ENCODE results near the gene PIK3R2.

DNA sequence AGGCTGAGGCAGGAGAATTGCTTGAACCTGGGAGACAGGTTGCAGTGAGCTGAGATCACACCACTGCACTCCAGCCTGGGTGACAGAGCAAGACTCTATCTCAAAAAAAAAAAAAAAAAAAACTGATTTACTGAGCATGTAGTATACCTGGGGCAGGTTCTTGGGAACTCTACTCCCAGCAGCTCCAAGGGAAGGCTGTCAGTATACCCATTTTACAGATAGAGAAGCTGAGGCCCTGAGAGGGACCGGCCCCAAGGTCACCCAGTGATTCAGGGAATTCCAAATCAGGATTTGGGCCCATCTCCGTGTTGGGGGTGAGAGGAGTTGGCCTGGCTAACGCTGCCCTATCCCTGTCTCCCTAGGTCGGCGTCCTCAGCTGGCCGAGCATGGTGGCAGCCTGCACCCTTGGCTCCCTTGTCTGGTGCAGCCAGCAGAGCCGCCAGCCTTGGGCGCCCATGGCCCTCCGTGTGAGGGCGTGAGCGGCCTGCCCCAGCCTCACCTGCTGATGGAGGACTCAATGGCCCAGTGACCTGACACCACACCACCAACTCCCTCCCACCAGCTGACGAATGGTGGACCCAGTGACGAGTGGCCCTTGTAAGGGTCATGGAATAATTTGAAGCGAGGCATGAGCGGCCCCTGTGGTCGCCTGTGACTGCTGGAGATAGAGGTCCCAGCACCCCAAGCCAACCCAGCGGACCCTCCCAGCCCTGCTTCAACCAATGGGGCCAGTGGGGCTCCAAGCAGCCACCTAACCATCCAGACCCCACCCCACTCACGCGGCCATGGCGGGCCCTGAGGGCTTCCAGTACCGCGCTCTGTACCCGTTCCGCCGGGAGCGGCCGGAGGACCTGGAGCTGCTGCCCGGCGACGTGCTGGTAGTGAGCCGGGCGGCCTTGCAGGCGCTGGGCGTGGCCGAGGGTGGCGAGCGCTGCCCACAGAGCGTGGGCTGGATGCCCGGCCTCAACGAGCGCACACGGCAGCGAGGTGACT, 2.4 kb downstream of the PIK3R2 start:
- TF ChIP-seq, protein P1, sequence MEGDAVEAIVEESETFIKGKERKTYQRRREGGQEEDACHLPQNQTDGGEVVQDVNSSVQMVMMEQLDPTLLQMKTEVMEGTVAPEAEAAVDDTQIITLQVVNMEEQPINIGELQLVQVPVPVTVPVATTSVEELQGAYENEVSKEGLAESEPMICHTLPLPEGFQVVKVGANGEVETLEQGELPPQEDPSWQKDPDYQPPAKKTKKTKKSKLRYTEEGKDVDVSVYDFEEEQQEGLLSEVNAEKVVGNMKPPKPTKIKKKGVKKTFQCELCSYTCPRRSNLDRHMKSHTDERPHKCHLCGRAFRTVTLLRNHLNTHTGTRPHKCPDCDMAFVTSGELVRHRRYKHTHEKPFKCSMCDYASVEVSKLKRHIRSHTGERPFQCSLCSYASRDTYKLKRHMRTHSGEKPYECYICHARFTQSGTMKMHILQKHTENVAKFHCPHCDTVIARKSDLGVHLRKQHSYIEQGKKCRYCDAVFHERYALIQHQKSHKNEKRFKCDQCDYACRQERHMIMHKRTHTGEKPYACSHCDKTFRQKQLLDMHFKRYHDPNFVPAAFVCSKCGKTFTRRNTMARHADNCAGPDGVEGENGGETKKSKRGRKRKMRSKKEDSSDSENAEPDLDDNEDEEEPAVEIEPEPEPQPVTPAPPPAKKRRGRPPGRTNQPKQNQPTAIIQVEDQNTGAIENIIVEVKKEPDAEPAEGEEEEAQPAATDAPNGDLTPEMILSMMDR (conservative IDR thresholded peaks at IDR 0.05; ENCODE audit: low read depth in 2 of 2): no peak
- TF ChIP-seq CREB1 (CRISPR knock-in tag; IDR thresholded peaks at IDR 0.05; ENCODE audit: low read depth) (no peak), POLR2AphosphoS5 (IDR thresholded peaks at IDR 0.05; ENCODE audit: low read depth) (no peak), EZH2 (IDR thresholded peaks at IDR 0.05; ENCODE audit: low read depth, unreplicated experiment) (no peak), EZH2phosphoT487 (IDR thresholded peaks at IDR 0.05; ENCODE audit: unreplicated experiment) (no peak)
- TF ChIP-seq, protein P2, sequence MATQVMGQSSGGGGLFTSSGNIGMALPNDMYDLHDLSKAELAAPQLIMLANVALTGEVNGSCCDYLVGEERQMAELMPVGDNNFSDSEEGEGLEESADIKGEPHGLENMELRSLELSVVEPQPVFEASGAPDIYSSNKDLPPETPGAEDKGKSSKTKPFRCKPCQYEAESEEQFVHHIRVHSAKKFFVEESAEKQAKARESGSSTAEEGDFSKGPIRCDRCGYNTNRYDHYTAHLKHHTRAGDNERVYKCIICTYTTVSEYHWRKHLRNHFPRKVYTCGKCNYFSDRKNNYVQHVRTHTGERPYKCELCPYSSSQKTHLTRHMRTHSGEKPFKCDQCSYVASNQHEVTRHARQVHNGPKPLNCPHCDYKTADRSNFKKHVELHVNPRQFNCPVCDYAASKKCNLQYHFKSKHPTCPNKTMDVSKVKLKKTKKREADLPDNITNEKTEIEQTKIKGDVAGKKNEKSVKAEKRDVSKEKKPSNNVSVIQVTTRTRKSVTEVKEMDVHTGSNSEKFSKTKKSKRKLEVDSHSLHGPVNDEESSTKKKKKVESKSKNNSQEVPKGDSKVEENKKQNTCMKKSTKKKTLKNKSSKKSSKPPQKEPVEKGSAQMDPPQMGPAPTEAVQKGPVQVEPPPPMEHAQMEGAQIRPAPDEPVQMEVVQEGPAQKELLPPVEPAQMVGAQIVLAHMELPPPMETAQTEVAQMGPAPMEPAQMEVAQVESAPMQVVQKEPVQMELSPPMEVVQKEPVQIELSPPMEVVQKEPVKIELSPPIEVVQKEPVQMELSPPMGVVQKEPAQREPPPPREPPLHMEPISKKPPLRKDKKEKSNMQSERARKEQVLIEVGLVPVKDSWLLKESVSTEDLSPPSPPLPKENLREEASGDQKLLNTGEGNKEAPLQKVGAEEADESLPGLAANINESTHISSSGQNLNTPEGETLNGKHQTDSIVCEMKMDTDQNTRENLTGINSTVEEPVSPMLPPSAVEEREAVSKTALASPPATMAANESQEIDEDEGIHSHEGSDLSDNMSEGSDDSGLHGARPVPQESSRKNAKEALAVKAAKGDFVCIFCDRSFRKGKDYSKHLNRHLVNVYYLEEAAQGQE (IDR thresholded peaks at IDR 0.05; ENCODE audit: unreplicated experiment): no peak

Measured in GM23338 (cell line).